SJCRH30 (cell line): ENCODE measurements around the gene CTAGE1. TPM values are rescaled to one million over a fixed set of nuclear protein-coding genes. Genes with fewer than 3 reads are reported as not detected.
A peak's percentile ranks its signal among the peaks of the same experiment; 100 is the strongest.

ENCODE experiments used
- DNase-seq, 2 experiments: peaks; one replicate each; pipeline ENCODE4 v3.0.0-alpha.2; 2015 to 2020
- H3K27ac ChIP-seq: fragments of 250-450 bp; sonication (Bioruptor Pico); 2 replicates; pipeline ENCODE4 v1.5.1; 2020; ENCODE audit warnings: mild to moderate bottlenecking, moderate library complexity
- H3K27me3 ChIP-seq: fragments of 250-450 bp; sonication (Bioruptor Pico); 2 replicates; pipeline ENCODE4 v1.5.1; 2020; ENCODE audit warnings: mild to moderate bottlenecking, moderate library complexity
- H3K36me3 ChIP-seq: fragments of 250-450 bp; sonication (Bioruptor Pico); 2 replicates; pipeline ENCODE4 v1.5.1; 2020; ENCODE audit warnings: mild to moderate bottlenecking, moderate library complexity
- H3K4me1 ChIP-seq: fragments of 250-450 bp; sonication (Bioruptor Pico); 2 replicates; pipeline ENCODE4 v1.5.1; 2020; ENCODE audit warnings: mild to moderate bottlenecking, moderate library complexity
- H3K4me3 ChIP-seq: fragments of 250-450 bp; sonication (Bioruptor Pico); 2 replicates; pipeline ENCODE4 v1.5.1; 2020; ENCODE audit warnings: mild to moderate bottlenecking, moderate library complexity
- H3K9me3 ChIP-seq: fragments of 250-450 bp; sonication (Bioruptor Pico); replicated peaks from 2 replicates; pipeline ENCODE4 v1.5.1; 2020; ENCODE audit warnings: mild to moderate bottlenecking, moderate library complexity
- total RNA-seq: library from RNA; depleted of rRNA; stranded (reverse); fragments of >200 nt; shearing (Covaris generic); gene quantifications from 2 replicates; pipeline ENCODE4 v1.2.3, GENCODE V29; 2014; rRNA removed

The CTAGE1 gene
- total RNA-seq, 1 experiment from 2014 or later = not detected

DNA sequence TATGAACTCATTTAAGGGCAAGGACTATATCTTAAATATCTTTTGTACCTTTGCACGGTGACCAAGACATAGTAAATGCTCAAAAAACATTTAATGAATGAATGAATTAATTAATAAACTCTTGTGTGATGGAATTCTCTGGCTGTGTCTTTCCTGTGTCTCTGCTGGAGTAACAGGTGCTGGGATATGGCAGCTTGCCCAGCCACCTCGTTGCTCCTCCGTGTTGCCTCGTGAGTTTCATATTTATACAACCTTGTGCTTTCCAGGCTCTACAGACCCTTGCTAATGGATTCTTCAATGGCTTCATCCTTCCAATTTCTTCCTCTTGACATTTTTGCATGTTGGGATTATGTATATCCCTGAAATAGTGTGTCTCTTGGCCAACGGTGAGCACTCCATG, 30.4 kb downstream of the CTAGE1 start:
- Histone ChIP-seq H3K4me3 (no peak overlapping the region), H3K4me1 (no peaks in the 10 kb centered on the region), H3K27me3 (no peaks in the 10 kb centered on the region), H3K9me3 (no peaks in the 10 kb centered on the region), H3K36me3 (no peaks in the 10 kb centered on the region), H3K27ac (no peak overlapping the region)
- no peak for DNase-seq

- Histone ChIP-seq H3K4me3 (no peak overlapping the region), H3K4me1 (no peaks in the 10 kb centered on the region), H3K27me3 (no peaks in the 10 kb centered on the region), H3K27ac (no peak overlapping the region), H3K9me3 (no peaks in the 10 kb centered on the region), H3K36me3 (no peaks in the 10 kb centered on the region)
- DNase-seq = no peak
Observed at GRCh38 chr18:22385718-22386117, 32.0 kb downstream of the CTAGE1 start.

- Histone ChIP-seq H3K4me1 (no peaks in the 10 kb centered on the region), H3K36me3 (no peaks in the 10 kb centered on the region), H3K27ac (no peak overlapping the region), H3K4me3 (no peak overlapping the region), H3K9me3 (no peaks in the 10 kb centered on the region), H3K27me3 (no peaks in the 10 kb centered on the region)
- DNase-seq = peak in 1 of 2 experiments; percentile 2
Observed at GRCh38 chr18:22378672-22379282, 38.9 kb downstream of the CTAGE1 start.

DNA sequence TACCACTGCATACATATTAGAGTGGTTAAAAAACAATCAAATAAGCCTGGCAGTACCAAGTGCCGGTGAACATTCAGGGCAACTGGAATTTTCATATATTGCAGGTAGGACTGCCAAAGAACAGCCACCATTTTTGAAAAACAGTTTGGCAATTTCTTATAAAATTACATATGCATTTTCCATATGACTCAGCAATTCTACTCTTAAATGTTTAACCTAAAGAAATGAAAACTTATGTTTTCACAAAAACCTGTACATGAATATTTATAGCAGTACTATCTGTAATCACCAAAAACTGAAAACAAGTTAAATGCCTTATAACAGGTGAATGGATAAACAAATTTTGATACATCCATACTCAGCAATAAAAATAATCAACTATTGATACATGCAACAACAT, 39.9 kb downstream of the CTAGE1 start:
- Histone ChIP-seq H3K9me3 (no peaks in the 10 kb centered on the region), H3K4me1 (no peaks in the 10 kb centered on the region), H3K4me3 (no peak overlapping the region), H3K27ac (no peak overlapping the region), H3K36me3 (no peaks in the 10 kb centered on the region), H3K27me3 (no peaks in the 10 kb centered on the region)
- DNase-seq = no peak

DNA sequence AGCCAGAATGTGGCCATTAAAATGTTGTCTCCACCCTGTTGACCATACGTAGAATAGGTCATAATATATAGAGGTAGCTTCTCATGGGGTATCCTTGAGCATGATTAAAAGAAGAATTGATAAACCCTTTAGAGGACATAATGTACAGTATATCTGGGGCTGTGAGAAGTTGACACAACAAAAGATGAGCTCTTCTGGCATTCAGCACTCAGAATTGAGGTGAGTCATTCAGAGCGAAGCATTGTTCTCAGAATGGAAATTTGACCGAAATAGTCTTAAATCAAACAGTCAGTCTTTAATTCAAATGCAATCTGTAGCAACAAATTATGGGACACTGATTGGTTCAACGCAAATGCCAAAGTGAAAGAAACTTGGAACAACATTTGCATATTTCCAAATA, 47.3 kb downstream of the CTAGE1 start:
- Histone ChIP-seq H3K4me3 (no peak overlapping the region), H3K36me3 (no peaks in the 10 kb centered on the region), H3K27ac (no peak overlapping the region), H3K27me3 (no peaks in the 10 kb centered on the region), H3K9me3 (no peaks in the 10 kb centered on the region), H3K4me1 (no peaks in the 10 kb centered on the region)
- no peak for DNase-seq

DNA sequence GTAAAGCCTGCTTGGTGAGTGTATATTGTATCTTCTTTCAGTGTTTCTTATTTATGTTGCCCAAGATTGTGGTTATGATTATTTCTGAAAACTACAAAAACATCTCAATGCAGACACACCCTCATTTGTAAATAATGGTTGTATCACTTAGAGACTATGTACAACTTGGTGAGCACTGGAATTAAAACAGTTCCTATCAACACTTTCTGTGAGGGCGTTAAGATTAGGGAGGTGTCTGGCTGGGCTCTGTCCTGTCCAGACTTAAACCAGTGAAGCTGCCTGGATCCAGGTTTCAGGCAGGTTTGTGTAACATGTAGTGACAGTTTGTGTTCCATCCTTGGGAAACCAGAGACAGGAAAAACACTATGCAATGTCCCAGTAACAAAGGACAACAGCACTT, 49.7 kb downstream of the CTAGE1 start:
- H3K9me3 ChIP-seq = no peaks in the 10 kb centered on the region
- no peaks in the 10 kb centered on the region for H3K36me3 ChIP-seq
- H3K27ac ChIP-seq = no peak overlapping the region
- no peaks in the 10 kb centered on the region for H3K4me1 ChIP-seq
- H3K4me3 ChIP-seq = no peak overlapping the region
- DNase-seq = no peak
- no peaks in the 10 kb centered on the region for H3K27me3 ChIP-seq

DNA sequence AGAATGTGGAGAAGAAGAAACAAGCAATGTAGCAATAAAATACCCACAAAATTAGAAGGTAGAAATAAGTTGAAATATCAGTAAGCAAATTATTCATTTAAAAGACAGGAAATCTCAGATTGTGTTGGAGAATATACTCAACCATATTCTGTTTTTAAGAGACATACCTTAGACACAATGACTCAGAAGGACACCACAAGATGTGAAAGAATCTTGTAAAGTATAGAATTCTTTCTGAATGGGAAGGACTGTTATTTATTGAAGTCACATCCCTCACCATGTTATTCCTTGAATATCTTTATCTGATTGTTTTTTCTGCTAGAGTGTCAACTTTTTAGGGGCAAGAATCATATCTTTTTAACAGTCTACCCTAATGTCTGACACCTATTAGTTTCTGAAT, 50.4 kb downstream of the CTAGE1 start:
- H3K27me3 ChIP-seq = no peaks in the 10 kb centered on the region
- no peak overlapping the region for H3K4me3 ChIP-seq
- no peaks in the 10 kb centered on the region for H3K36me3 ChIP-seq
- no peaks in the 10 kb centered on the region for H3K9me3 ChIP-seq
- no peak for DNase-seq
- no peaks in the 10 kb centered on the region for H3K4me1 ChIP-seq
- H3K27ac ChIP-seq = no peak overlapping the region

- no peaks in the 10 kb centered on the region for H3K9me3 ChIP-seq
- no peaks in the 10 kb centered on the region for H3K36me3 ChIP-seq
- H3K4me3 ChIP-seq = no peak overlapping the region
- DNase-seq = no peak
- no peak overlapping the region for H3K27ac ChIP-seq
- no peaks in the 10 kb centered on the region for H3K4me1 ChIP-seq
- H3K27me3 ChIP-seq = no peaks in the 10 kb centered on the region
Observed at GRCh38 chr18:22363867-22364463, 53.8 kb downstream of the CTAGE1 start.

Other genes starting within 250 kb of the CTAGE1 start
- 0.69 and 1.1 TPM in 2 replicates for gene GATA6, start 248.3 kb downstream of the CTAGE1 start, total RNA-seq